Measurements from ENCODE around the gene TIMM17B.
A peak's percentile ranks its signal among the peaks of the same experiment; 100 is the strongest.
"Not testable (repeated sequence)": the region's sequence is repeated elsewhere in the genome, so short reads cannot be mapped to it uniquely, and the experiment has no call there.

Gene TIMM17B

DNA sequence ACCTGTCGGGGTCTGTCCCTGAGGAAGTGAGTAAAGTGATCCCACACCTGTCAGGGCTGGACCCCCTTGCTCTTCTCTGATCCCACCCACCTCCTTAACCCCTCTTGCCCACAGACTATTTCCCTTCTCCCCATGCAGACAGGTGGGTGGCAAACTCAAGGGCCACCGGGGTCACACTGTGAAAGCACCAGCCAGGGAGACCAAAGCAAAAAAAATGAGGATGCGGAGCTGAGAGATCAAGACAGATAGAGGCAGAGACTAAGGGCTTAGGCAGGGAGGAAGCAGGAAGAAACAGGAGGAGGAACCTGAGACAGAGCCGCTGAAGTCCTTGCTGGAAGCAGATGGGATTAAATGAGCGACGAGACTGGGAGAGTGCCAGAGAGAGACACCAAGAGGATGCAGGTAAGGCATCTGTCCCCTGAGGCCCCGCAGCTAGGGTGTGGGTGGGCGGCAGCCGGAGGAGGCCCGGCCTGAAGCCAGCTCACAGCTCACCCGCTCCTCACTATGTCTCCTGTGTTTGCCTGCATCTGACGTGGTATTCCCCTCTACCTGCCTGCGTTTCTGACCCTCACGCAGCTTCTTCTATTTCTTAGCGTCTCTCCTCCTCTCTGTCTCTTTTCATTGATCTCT, 7.2 kb downstream of the TIMM17B start:
- DNase-seq (ENCODE audit: low read depth), result no peak
- TF ChIP-seq, protein P1, sequence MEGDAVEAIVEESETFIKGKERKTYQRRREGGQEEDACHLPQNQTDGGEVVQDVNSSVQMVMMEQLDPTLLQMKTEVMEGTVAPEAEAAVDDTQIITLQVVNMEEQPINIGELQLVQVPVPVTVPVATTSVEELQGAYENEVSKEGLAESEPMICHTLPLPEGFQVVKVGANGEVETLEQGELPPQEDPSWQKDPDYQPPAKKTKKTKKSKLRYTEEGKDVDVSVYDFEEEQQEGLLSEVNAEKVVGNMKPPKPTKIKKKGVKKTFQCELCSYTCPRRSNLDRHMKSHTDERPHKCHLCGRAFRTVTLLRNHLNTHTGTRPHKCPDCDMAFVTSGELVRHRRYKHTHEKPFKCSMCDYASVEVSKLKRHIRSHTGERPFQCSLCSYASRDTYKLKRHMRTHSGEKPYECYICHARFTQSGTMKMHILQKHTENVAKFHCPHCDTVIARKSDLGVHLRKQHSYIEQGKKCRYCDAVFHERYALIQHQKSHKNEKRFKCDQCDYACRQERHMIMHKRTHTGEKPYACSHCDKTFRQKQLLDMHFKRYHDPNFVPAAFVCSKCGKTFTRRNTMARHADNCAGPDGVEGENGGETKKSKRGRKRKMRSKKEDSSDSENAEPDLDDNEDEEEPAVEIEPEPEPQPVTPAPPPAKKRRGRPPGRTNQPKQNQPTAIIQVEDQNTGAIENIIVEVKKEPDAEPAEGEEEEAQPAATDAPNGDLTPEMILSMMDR (conservative IDR thresholded peaks at IDR 0.05; ENCODE audit: control insufficient read depth, insufficient read depth, low read depth, low read length), result no peak
- H3K4me3 ChIP-seq (ENCODE audit: control insufficient read depth, low read depth, low read length), result peak overlapping the region; percentile 40

DNA sequence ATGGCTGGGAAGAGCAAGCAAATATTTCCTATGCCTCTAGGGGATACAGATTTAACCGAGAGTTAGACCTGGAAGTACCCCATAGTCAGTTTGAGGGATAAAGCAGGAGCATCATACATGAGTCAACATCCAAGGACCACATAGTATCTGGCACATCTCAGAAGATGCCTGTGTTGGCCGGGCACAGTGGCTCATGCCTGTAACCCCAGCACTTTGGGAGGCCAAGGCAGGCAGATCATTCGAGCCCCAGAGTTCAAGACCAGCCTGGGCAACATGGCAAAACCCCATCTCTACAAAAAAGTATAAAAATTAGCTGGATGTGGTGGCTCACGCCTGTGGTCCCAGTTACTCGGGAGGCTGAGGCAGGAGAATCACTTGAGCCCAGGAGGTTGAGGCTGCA, 11.0 kb downstream of the TIMM17B start:
- not testable (repeated sequence) for DNase-seq (ENCODE audit: low read depth); H3K4me3 ChIP-seq (ENCODE audit: control insufficient read depth, low read depth, low read length)

DNA sequence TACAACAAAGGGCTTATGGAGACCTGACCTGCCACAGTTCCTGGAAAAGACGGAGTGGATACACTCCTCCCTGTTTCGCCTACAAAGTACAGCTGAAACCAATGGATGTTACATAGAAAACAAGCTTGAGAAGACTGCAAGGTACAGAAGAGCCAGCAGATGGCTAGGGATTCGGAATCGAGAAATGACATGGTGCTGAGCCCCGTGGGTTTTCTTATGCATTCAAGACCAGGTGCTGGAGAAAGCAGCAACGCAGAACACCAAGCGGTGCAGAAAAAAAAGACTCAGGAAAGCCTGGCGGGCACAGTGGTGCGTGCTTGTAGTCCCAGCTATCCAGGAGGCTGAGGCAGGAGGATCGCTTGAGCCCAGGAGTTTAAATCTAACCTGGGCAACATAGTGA, 13.8 kb downstream of the TIMM17B start:
- TF ChIP-seq, protein P1 (conservative IDR thresholded peaks at IDR 0.05; ENCODE audit: control insufficient read depth, insufficient read depth, low read depth, low read length), result no peak
- no peak for DNase-seq (ENCODE audit: low read depth)

DNA sequence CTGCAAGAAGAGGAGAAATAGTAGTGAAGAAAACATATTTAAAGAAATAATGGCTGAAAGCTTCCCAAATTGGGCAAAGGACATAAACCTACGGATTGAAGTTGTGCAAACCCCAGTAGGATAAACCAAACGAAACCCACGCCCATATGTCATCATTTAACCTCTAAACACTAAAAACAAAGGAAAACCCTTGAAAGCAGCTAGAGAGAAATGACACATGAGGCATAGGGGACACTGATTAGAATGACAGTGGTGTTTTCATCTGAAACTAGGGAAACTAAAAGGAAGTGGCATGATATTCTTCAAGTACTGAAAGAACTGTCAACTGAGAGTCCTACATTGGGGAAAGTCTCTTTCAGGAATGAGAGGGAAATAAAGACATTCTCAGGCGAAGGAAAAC, 20.6 kb downstream of the TIMM17B start:
- not testable (repeated sequence) for H3K4me3 ChIP-seq (ENCODE audit: control insufficient read depth, low read depth, low read length); DNase-seq (ENCODE audit: low read depth)

More for the DNA sequence above, 13.8 kb downstream of the TIMM17B start:
- no peak overlapping the region for H3K4me3 ChIP-seq (ENCODE audit: control insufficient read depth, low read depth, low read length)

DNA sequence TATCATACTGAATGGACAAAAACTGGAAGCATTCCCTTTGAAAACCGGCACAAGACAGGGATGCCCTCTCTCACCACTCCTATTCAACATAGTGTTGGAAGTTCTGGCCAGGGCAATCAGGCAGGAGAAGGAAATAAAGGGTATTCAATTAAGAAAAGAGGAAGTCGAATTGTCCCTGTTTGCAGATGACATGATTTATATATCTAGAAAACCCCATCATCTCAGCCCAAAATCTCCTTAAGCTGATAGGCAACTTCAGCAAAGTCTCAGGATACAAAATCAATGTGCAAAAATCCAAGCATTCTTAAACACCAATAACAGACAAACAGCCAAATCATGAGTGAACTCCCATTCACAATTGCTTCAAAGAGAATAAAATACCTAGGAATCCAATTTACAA, 25.6 kb downstream of the TIMM17B start:
- H3K4me3 ChIP-seq (ENCODE audit: control insufficient read depth, low read depth, low read length); DNase-seq (ENCODE audit: low read depth): not testable (repeated sequence)

DNA sequence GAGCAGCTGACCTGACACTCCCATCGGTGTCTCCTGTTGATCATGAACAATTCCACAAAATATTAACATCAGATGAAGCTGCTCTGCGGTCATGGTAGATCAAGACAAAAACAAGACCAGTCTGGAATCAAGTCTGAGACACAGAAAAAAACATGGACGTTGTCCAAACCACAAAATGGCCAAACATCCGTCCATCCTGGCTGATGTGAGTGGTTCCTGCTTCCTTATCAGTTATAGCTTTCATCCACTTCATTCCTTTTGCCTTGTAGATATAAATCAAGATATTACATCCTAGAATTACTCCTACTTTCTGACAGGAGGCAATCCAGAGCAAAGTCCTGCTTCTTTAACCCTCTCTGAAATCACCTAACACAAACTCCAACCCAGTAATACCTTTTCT, 33.4 kb downstream of the TIMM17B start:
- no peak overlapping the region for H3K4me3 ChIP-seq (ENCODE audit: control insufficient read depth, low read depth, low read length)
- TF ChIP-seq, protein P1 (conservative IDR thresholded peaks at IDR 0.05; ENCODE audit: control insufficient read depth, insufficient read depth, low read depth, low read length), result no peak
- peak; percentile 36 for DNase-seq (ENCODE audit: low read depth)

DNA sequence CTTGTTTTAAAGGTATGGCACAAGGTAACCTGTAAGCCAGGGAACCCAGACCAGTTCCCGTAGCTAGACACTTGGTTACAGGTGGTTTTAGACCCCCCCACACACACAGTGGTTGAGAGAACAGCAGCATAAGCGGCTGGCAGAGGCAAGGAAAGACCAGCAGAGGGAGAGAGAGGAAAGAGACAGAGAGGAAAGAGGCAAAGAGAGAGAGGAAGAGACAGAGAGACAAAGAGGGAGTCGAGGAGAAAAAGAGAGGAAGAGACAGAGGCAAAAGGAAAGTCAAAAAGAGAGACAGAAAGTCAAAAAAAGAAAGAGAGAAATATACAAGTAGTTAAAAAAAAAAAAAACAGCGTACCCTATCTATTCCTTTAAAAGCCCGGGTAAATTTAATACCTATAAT, 42.7 kb downstream of the TIMM17B start:
- no peak overlapping the region for H3K4me3 ChIP-seq (ENCODE audit: control insufficient read depth, low read depth, low read length)
- DNase-seq (ENCODE audit: low read depth), result no peak
- TF ChIP-seq, protein P1 (conservative IDR thresholded peaks at IDR 0.05; ENCODE audit: control insufficient read depth, insufficient read depth, low read depth, low read length), result peak; percentile 16

DNA sequence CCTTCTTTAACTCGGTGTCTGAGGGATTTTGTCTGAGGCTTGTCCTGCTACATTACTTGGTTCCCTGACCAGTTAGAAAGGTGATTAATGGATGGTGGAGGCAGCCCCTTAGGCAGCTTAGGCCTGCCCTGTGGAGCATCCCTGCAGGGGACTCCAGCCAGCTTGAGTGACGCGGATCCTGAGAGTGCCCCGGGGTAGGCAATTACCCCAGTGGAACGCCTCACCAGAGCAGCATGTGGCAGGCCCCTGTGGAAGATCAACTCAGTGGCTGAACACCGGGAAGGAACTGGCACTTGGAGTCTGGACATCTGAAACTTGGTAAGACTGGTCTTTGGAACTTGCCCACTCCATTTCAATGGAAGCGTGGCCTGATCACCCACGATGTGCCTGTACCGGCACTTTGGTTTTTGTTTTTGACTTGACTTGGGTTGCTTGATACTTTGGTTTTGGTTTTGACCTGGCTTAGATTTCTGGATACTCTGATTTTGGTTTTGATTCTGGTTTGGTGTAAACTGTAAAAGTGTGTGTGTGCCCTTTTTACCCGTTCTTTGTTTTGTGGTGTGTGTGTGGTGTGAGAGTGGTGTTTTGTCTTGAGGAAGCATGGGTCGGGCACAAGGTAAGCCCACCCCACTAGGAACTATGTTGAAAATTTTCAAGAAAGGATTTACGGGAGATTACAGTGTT, 43.3 kb downstream of the TIMM17B start:
- not testable (repeated sequence) for DNase-seq (ENCODE audit: low read depth); H3K4me3 ChIP-seq (ENCODE audit: control insufficient read depth, low read depth, low read length)

DNA sequence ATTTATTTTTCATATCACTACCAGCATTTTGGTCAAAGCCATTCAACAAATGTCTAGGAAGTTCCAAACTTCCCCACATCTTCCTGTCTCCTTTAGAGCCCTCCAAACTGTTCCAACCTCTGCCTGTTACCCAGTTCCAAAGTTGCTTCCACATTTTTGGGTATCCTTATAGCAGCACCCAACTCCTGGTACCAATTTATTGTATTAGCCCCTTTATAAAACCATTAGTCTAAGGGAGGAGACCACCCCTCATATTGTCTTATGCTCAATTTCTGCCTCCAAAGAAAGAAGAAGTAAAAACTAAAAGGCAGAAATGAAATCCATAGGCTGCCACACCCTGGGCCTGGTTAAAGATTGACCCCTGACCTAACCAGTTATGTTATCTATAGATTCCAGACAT, 44.1 kb downstream of the TIMM17B start:
- DNase-seq (ENCODE audit: low read depth), result not testable (repeated sequence)

More for the DNA sequence above, 44.1 kb downstream of the TIMM17B start:
- H3K4me3 ChIP-seq (ENCODE audit: control insufficient read depth, low read depth, low read length), result not testable (repeated sequence)
